22Rv1 (cell line): ENCODE data around the gene ABHD10.

Source experiments
- CTCF ChIP-seq: fragments of 450-650 bp; IDR thresholded peaks from 2 replicates; pipeline ENCODE4 v1.5.1; 2017; ENCODE audit warnings: mild to moderate bottlenecking
- ZFX ChIP-seq: fragments of 450-650 bp; IDR thresholded peaks from 2 replicates; pipeline ENCODE4 v1.6.1; 2017; ENCODE audit warnings: antibody characterized with exemption, borderline replicate concordance

GRCh38 chr3:112032098-112032731 is 53.4 kb downstream of the ABHD10 start:
- TF ChIP-seq CTCF = no peak
- TF ChIP-seq ZFX = no peak
